Liver (tissue), 3 donors: ENCODE results near the gene IFIT1.

Source experiments
- CTCF ChIP-seq: fragments of 150-350 bp; IDR thresholded peaks from 2 replicates; pipeline ENCODE4 v1.5.1; 2017; ENCODE audit warnings: improper control_type of control experiment, low read depth, low read length; ENCODE audit not compliant: missing input control
- EGR1 ChIP-seq, 2 donors: IDR thresholded peaks; 2 replicates each; pipeline ENCODE4 v1.6.1; 2016 to 2018; ENCODE audit warnings: antibody characterized with exemption in 2 of 2, low read depth in 2 of 2
- FOXA2 ChIP-seq: IDR thresholded peaks from 2 replicates; pipeline ENCODE4 v1.6.1; 2016; ENCODE audit warnings: antibody characterized with exemption
- GABPA ChIP-seq, 2 donors: IDR thresholded peaks in 1 of 2; conservative IDR thresholded peaks in 1 of 2; 2 replicates each; pipeline ENCODE4 v1.6.1; 2016; ENCODE audit warnings: antibody characterized with exemption in 2 of 2, mild to moderate bottlenecking in 1 of 2, moderate library complexity in 1 of 2
- HNF4G ChIP-seq: IDR thresholded peaks from 2 replicates; pipeline ENCODE4 v1.6.1; 2016; ENCODE audit warnings: antibody characterized with exemption
- JUND ChIP-seq, 2 donors: IDR thresholded peaks; 2 replicates each; pipeline ENCODE4 v1.6.1; 2016; ENCODE audit warnings: antibody characterized with exemption in 2 of 2
- MAX ChIP-seq: IDR thresholded peaks from 2 replicates; pipeline ENCODE4 v1.6.1; 2016; ENCODE audit warnings: antibody characterized with exemption
- NR2F2 ChIP-seq: IDR thresholded peaks from 2 replicates; pipeline ENCODE4 v1.6.1; 2016; ENCODE audit warnings: antibody characterized with exemption
- RAD21 ChIP-seq, 2 donors: IDR thresholded peaks; 2 replicates each; pipeline ENCODE4 v1.6.1; 2016; ENCODE audit warnings: antibody characterized with exemption in 2 of 2, mild to moderate bottlenecking in 2 of 2
- YY1 ChIP-seq: IDR thresholded peaks from 2 replicates; pipeline ENCODE4 v1.6.1; 2016; ENCODE audit warnings: antibody characterized with exemption, mild to moderate bottlenecking
- ZBTB33 ChIP-seq: IDR thresholded peaks from 2 replicates; pipeline ENCODE4 v1.6.1; 2016; ENCODE audit warnings: antibody characterized with exemption
- TF ChIP-seq, protein P1 (sequence below): IDR thresholded peaks from 2 replicates; pipeline ENCODE4 v1.6.1; 2016; ENCODE audit warnings: antibody characterized with exemption, mild to moderate bottlenecking
- donor health status: healthy.
- donor health status: healthy.

DNA sequence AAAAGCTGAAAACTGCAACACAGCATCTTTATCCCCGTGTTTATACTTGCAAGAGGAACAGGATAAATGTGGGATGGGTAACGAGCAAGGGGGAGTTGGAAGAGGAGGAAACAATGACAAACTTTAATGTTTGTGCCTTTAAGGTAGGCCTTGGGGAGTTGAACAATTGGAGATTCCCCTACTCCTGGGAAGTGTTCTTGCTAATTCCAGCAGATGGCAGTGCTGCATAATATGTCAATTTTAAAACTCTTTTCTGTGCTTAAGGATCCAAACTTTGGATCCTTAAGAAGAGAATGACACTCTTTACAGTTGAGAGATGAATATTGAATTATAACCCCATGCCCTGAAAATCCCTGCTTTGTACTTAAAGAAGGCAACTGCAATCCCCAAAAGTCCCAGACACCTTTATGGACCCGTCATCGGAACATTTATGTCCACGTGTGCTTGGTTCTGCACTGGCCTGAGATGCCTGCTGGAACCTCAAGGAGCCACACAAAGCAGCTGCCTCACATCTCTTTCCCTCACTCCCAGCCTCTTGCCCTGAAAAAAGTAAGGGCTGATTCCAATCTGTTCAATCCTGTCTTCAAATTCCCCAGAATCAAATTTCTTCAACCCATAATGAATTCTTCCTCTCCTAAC is 33.9 kb downstream of the IFIT1 start:
- peak; percentile 91 for TF ChIP-seq CTCF
- TF ChIP-seq MAX, result no peak
- peak; percentile 95 to 97 for TF ChIP-seq RAD21 (IDR thresholded peaks at IDR 0.05)
- TF ChIP-seq, protein P1, sequence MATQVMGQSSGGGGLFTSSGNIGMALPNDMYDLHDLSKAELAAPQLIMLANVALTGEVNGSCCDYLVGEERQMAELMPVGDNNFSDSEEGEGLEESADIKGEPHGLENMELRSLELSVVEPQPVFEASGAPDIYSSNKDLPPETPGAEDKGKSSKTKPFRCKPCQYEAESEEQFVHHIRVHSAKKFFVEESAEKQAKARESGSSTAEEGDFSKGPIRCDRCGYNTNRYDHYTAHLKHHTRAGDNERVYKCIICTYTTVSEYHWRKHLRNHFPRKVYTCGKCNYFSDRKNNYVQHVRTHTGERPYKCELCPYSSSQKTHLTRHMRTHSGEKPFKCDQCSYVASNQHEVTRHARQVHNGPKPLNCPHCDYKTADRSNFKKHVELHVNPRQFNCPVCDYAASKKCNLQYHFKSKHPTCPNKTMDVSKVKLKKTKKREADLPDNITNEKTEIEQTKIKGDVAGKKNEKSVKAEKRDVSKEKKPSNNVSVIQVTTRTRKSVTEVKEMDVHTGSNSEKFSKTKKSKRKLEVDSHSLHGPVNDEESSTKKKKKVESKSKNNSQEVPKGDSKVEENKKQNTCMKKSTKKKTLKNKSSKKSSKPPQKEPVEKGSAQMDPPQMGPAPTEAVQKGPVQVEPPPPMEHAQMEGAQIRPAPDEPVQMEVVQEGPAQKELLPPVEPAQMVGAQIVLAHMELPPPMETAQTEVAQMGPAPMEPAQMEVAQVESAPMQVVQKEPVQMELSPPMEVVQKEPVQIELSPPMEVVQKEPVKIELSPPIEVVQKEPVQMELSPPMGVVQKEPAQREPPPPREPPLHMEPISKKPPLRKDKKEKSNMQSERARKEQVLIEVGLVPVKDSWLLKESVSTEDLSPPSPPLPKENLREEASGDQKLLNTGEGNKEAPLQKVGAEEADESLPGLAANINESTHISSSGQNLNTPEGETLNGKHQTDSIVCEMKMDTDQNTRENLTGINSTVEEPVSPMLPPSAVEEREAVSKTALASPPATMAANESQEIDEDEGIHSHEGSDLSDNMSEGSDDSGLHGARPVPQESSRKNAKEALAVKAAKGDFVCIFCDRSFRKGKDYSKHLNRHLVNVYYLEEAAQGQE, result no peak
- TF ChIP-seq JUND (IDR thresholded peaks at IDR 0.05), result no peak
- no peak for TF ChIP-seq FOXA2
- TF ChIP-seq GABPA (IDR thresholded peaks at IDR 0.05 in 1 of 2, conservative IDR thresholded peaks at IDR 0.05 in 1 of 2), result no peak
- TF ChIP-seq ZBTB33, result no peak
- TF ChIP-seq EGR1 (IDR thresholded peaks at IDR 0.05; ENCODE audit: low read depth in 2 of 2), result no peak
- no peak for TF ChIP-seq NR2F2
- TF ChIP-seq YY1, result no peak
- TF ChIP-seq HNF4G, result no peak
